Gastroesophageal sphincter (tissue), 4 donors: Measurements from ENCODE around the gene WNT11. TPM values are rescaled to one million over a fixed set of nuclear protein-coding genes. Genes with fewer than 3 reads are reported as not detected.

Experiments used
- ATAC-seq: fragments of 150-250 bp; one replicate; pipeline ENCODE4 v1.9.1; 2016; ENCODE audit warnings: mild to moderate bottlenecking, moderate library complexity
- H3K27ac ChIP-seq, 4 donors: fragments of 200-600 bp; sonication (generic) in 3 of 4; 1 replicate in 3 of 4; 2 replicates in 1 of 4; pipeline ENCODE4 v1.5.1; 2016 to 2019
- H3K27me3 ChIP-seq: fragments of 200-600 bp; sonication (generic); one replicate; pipeline ENCODE4 v1.5.1; 2019
- H3K36me3 ChIP-seq, 2 donors: fragments of 200-600 bp; sonication (generic); one replicate each; pipeline ENCODE4 v1.5.1; 2019; ENCODE audit warnings: control low read depth in 1 of 2
- H3K4me1 ChIP-seq, 3 donors: fragments of 200-600 bp; sonication (generic); 1 replicate in 2 of 3; 2 replicates in 1 of 3; pipeline ENCODE4 v1.5.1; 2016 to 2019; ENCODE audit warnings: control low read depth in 2 of 3
- H3K4me3 ChIP-seq, 2 donors: fragments of 200-600 bp; sonication (generic); one replicate each; pipeline ENCODE4 v1.5.1; 2019; ENCODE audit warnings: mild to moderate bottlenecking in 1 of 2, moderate library complexity in 1 of 2
- H3K9me3 ChIP-seq, 3 donors: fragments of 200-600 bp; sonication (generic); one replicate each; pipeline ENCODE4 v1.5.1; 2017 to 2019; ENCODE audit warnings: control low read depth in 2 of 3
- EP300 ChIP-seq: sonication (generic); formaldehyde crosslinking; IDR thresholded peaks from one replicate; pipeline ENCODE4 v1.6.1; 2017; ENCODE audit warnings: antibody characterized with exemption, mild to moderate bottlenecking
- POLR2A ChIP-seq, 2 donors: fragments of 450-650 bp; IDR thresholded peaks; one replicate each; pipeline ENCODE4 v1.6.1; 2017; ENCODE audit warnings: antibody characterized with exemption in 2 of 2, mild to moderate bottlenecking in 2 of 2, moderate library complexity in 1 of 2
- POLR2AphosphoS5 ChIP-seq: sonication (generic); formaldehyde crosslinking; IDR thresholded peaks from one replicate; pipeline ENCODE4 v1.6.1; 2017; ENCODE audit warnings: antibody characterized with exemption
- WGBS, 2 donors: methylation state at CpG; one replicate each; pipeline ENCODE4 v1.1.5; 2018; ENCODE audit warnings: low coverage in 1 of 2; 5-methylcytosine and 5-hydroxymethylcytosine counted together
- total RNA-seq, 4 donors: library from RNA; depleted of rRNA; stranded (reverse); fragments of >200 nt; gene quantifications; one replicate each; pipeline ENCODE4 v1.1.0, GENCODE V29; 2016
- TF ChIP-seq, protein P1 (sequence below), 4 experiments: fragments of 200-600 bp in 2 of 4; fragments of 450-650 bp in 2 of 4; sonication (generic) in 1 of 4; IDR thresholded peaks; one replicate each; pipeline ENCODE4 v1.5.1; 2017 to 2019; ENCODE audit warnings: antibody characterized with exemption in 4 of 4, mild to moderate bottlenecking in 2 of 4, moderate library complexity in 2 of 4

Gene WNT11
- total RNA-seq, 4 donors from 2014 or later, result 2.5 to 17.1 (median 5.4) TPM

DNA sequence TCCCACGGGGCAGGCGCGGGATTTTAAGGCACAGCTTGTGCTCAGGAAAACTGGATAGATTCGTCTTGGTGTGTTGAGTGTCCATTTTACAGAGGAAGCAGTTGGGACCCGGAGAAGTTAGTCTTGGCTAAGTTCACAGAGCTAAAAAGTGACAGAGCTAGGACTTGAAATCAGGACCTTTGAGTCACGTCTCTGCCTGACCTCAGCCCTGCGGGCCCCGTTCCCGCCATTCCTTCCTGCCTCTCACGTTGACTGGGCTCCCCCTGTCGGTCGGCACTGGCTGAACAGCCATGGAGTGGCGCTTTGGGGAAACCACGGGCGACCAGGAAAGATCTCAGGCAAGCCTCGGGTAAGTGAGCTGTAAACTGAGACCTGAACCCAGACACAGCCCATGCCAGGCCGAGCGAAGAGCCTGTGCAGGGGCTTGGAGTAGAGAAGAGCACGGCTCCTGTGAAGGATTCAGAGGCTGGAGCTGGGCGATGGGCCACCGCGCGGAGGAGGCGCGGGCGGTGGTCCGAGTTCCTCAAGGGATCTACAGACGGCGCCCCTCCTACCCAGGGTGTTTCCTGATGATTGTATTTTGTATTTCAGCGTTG, 54.1 kb downstream of the WNT11 start:
- WGBS, 2 donors, result 9 to 25% methylated on average over 7 to 14 of the region's 30 CpGs
- ATAC-seq, result peak; percentile 92
- TF ChIP-seq, protein P1, sequence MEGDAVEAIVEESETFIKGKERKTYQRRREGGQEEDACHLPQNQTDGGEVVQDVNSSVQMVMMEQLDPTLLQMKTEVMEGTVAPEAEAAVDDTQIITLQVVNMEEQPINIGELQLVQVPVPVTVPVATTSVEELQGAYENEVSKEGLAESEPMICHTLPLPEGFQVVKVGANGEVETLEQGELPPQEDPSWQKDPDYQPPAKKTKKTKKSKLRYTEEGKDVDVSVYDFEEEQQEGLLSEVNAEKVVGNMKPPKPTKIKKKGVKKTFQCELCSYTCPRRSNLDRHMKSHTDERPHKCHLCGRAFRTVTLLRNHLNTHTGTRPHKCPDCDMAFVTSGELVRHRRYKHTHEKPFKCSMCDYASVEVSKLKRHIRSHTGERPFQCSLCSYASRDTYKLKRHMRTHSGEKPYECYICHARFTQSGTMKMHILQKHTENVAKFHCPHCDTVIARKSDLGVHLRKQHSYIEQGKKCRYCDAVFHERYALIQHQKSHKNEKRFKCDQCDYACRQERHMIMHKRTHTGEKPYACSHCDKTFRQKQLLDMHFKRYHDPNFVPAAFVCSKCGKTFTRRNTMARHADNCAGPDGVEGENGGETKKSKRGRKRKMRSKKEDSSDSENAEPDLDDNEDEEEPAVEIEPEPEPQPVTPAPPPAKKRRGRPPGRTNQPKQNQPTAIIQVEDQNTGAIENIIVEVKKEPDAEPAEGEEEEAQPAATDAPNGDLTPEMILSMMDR (IDR thresholded peaks at IDR 0.05), result peak in 3 of 4 experiments; percentile 97 to 98 (median 98)
- no peak for TF ChIP-seq EP300
- Histone ChIP-seq H3K4me3 (peak overlapping the region; percentile 8 to 40), H3K9me3 (no peaks in the 10 kb centered on the region), H3K27ac (no peak overlapping the region), H3K36me3 (no peaks in the 10 kb centered on the region), H3K27me3 (peaks cover 5% of the 10 kb centered on the region), H3K4me1 (peaks cover 0 to 12% (median 3%) of the 10 kb centered on the region in 3 donors)

DNA sequence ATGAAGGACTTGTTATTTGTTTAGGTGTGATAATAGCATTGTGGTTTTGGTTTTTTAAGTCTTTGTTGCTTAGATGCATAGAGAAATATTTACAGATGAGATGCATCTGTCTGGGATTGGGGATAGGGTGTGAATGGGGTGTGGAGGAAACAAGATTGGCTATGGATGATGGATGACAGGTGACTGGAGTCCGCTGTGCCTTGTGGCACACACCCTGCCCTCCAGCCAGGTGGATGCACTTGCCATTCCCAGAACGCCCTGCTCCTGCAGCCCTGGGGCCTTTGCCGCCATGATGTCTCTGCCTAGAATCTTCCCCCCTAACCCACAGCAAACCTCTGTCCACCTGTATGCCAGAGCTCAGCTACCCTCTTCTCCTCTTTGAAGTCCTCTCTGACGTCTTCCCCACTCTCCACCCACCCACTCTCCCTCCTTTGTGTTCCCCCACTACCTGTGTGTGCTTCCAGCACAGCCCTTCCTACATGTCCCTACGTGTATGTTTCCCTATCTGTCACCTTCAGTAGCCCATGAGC, 54.7 kb downstream of the WNT11 start:
- 62 to 75% methylated on average over 5 of the region's 5 CpGs for WGBS, 2 donors
- Histone ChIP-seq H3K27ac (no peak overlapping the region), H3K4me1 (peaks cover 0 to 12% (median 3%) of the 10 kb centered on the region in 3 donors), H3K36me3 (no peaks in the 10 kb centered on the region), H3K27me3 (peaks cover 5% of the 10 kb centered on the region), H3K4me3 (no peak overlapping the region), H3K9me3 (no peaks in the 10 kb centered on the region)
- ATAC-seq, result no peak
- TF ChIP-seq POLR2A (IDR thresholded peaks at IDR 0.05), result no peak
- TF ChIP-seq, protein P1 (IDR thresholded peaks at IDR 0.05), result no peak

DNA sequence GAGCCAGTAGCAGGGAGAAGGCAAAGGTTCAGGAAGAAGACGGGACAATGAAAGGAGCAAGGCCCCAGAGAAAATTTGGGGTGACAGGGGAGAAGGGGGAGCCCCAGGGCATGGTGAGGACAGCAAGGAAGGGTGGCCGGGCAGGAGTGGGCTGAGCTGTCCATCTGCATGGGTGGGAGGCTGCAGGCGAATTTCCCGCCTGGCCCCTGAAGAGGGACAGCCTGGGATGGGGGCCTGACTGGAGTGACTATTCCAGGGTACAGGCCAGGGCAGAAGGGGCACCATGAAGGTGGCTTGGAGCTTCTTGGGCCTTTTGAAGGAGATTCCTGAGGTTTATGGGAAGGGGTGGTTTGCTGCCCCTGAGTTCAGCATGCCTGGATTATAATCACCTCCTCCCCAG, 56.2 kb downstream of the WNT11 start:
- TF ChIP-seq POLR2A (IDR thresholded peaks at IDR 0.05) (no peak), EP300 (no peak), POLR2AphosphoS5 (no peak)
- TF ChIP-seq, protein P1 (IDR thresholded peaks at IDR 0.05), result no peak
- Histone ChIP-seq H3K9me3 (no peaks in the 10 kb centered on the region), H3K4me3 (no peak overlapping the region), H3K27me3 (peaks cover 5% of the 10 kb centered on the region), H3K27ac (no peak overlapping the region), H3K4me1 (peaks cover 0 to 12% (median 3%) of the 10 kb centered on the region in 3 donors), H3K36me3 (no peaks in the 10 kb centered on the region)
- 75 to 94% methylated on average over 1 to 3 of the region's 4 CpGs for WGBS, 2 donors
- no peak for ATAC-seq

DNA sequence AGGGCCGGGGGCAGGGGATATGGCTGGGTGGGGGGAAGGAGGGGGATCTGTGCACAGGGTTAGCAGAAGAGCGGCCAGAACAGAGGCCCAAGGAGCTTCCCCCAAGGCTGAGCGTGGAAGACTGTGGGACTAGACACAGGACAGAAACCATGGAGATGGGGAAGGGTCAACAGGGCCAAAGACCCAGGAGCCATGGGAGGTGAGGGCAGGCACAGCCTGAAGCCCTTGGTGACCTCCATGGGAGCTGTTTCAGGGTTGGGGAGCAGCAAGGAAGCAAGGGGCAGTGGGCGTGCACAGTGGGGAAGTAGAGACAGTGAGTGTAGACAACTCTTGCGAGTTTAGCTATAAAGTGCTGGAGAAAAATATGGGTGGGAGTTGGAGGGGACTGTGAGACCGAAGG, 56.6 kb downstream of the WNT11 start:
- Histone ChIP-seq H3K9me3 (no peaks in the 10 kb centered on the region), H3K27me3 (peaks cover 5% of the 10 kb centered on the region), H3K27ac (no peak overlapping the region), H3K4me3 (no peak overlapping the region), H3K36me3 (no peaks in the 10 kb centered on the region), H3K4me1 (peaks cover 0 to 12% (median 3%) of the 10 kb centered on the region in 3 donors)
- no peak for ATAC-seq
- WGBS, 2 donors, result 92 to 98% methylated on average over 4 to 5 of the region's 6 CpGs
- TF ChIP-seq, protein P1 (IDR thresholded peaks at IDR 0.05), result no peak
- no peak for TF ChIP-seq POLR2AphosphoS5
- TF ChIP-seq EP300, result no peak

DNA sequence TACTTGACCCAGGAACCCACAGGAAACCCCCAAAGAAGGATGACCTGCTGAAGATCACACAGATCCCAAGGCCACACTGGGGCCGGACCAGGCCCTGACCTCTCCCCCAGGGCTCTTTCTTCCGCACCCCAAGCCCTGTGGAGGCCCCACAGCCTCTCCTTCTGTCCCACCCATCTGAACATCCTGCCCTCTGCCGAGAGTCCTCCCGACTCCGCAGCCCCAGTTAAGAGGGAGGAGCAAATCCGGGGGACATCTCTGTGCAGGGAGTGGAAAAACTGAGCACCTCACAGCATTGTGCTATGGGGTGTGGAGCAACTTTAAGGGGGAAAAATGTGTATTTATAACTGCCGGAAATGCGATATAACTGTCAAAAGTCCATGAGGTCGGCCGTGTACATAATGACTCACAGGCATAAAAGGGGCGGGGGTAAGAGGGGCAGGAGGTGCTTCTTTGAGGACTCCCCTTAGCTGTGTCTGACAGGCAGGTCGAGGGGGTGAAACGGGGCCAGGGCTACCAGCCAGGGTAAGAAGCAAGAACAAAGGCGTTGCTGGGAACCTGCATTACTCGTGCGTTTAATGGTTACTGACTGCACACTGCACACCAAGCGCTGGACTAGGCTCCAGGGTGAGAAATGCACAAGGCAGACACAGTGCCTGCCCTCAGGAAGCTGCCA, 57.2 kb downstream of the WNT11 start:
- ATAC-seq, result no peak
- Histone ChIP-seq H3K4me3 (no peak overlapping the region), H3K27ac (no peak overlapping the region), H3K4me1 (peaks cover 0 to 12% (median 3%) of the 10 kb centered on the region in 3 donors), H3K9me3 (no peaks in the 10 kb centered on the region), H3K36me3 (no peaks in the 10 kb centered on the region), H3K27me3 (peaks cover 5% of the 10 kb centered on the region)
- WGBS, 2 donors, result 79 to 92% methylated on average over 8 of the region's 17 CpGs
- TF ChIP-seq, protein P1 (IDR thresholded peaks at IDR 0.05), result no peak
- no peak for TF ChIP-seq EP300
- TF ChIP-seq POLR2A (IDR thresholded peaks at IDR 0.05), result no peak
- TF ChIP-seq POLR2AphosphoS5, result no peak
